ENCODE results near the gene ZNF263. TPM values are rescaled to one million over a fixed set of nuclear protein-coding genes. Genes with fewer than 3 reads are reported as not detected.

The ZNF263 gene
- total RNA-seq, 1 experiment from 2014 or later = 31.4 TPM

DNA sequence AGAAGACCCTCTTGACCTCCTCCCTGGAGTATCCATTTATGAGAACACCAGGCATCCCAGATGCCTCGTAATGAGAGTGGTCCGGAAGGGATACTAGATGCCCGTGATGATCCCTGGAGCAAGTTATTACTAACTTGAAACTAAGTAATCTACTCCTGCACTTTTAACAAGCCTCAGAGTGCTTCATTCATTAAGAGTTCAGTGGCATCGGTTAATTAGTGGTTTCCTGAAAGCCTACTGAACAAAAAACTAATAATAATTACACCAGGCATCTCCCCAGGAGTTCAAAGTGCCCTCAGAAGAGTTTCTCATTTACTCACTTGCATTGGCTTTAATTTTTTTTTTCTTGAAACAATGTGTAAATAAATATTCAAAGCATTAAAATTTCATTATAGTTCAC lies 44.2 kb downstream of the ZNF263 start:
- ATAC-seq = no peak
- Histone ChIP-seq H3K4me3 (replicated peaks in 1 of 2; ENCODE audit: low read depth in 1 of 2, low read length in 2 of 2) (no peak overlapping the region), H4K20me1 (ENCODE audit: insufficient read depth) (no peaks in the 10 kb centered on the region), H3K9me2 (ENCODE audit: insufficient read depth) (no peaks in the 10 kb centered on the region), H3K27ac (ENCODE audit: low read depth, low read length) (no peak overlapping the region), H3K9ac (ENCODE audit: low read length) (no peak overlapping the region), H3K9me3 (ENCODE audit: control insufficient read depth in 1 of 2, insufficient read depth in 1 of 2, low read depth in 1 of 2, low read length in 2 of 2) (no peaks in the 10 kb centered on the region), H3K79me2 (ENCODE audit: insufficient read depth, low read length) (no peaks in the 10 kb centered on the region), H2AFZ (ENCODE audit: low read depth, low read length, poor library complexity, severe bottlenecking) (no peak overlapping the region), H3K27me3 (ENCODE audit: insufficient read depth, low read length) (no peaks in the 10 kb centered on the region), H3K36me3 (ENCODE audit: control insufficient read depth in 1 of 2, insufficient read depth in 2 of 2, low read length in 2 of 2) (no peaks in the 10 kb centered on the region), H3K4me1 (ENCODE audit: control insufficient read depth in 1 of 2, insufficient read depth in 2 of 2, low read length in 2 of 2) (no peaks in the 10 kb centered on the region), H3K4me2 (ENCODE audit: low read length) (no peak overlapping the region)
- no peak for DNase-seq (ENCODE audit: low read depth, low spot score)
- intact Hi-C loops (cut with micrococcal nuclease) = no loop called here
- no peak for TF ChIP-seq YY1 (IDR thresholded peaks at IDR 0.05; ENCODE audit: extremely low read depth, insufficient replicate concordance, low read depth, low read length)
- TF ChIP-seq, protein P1, sequence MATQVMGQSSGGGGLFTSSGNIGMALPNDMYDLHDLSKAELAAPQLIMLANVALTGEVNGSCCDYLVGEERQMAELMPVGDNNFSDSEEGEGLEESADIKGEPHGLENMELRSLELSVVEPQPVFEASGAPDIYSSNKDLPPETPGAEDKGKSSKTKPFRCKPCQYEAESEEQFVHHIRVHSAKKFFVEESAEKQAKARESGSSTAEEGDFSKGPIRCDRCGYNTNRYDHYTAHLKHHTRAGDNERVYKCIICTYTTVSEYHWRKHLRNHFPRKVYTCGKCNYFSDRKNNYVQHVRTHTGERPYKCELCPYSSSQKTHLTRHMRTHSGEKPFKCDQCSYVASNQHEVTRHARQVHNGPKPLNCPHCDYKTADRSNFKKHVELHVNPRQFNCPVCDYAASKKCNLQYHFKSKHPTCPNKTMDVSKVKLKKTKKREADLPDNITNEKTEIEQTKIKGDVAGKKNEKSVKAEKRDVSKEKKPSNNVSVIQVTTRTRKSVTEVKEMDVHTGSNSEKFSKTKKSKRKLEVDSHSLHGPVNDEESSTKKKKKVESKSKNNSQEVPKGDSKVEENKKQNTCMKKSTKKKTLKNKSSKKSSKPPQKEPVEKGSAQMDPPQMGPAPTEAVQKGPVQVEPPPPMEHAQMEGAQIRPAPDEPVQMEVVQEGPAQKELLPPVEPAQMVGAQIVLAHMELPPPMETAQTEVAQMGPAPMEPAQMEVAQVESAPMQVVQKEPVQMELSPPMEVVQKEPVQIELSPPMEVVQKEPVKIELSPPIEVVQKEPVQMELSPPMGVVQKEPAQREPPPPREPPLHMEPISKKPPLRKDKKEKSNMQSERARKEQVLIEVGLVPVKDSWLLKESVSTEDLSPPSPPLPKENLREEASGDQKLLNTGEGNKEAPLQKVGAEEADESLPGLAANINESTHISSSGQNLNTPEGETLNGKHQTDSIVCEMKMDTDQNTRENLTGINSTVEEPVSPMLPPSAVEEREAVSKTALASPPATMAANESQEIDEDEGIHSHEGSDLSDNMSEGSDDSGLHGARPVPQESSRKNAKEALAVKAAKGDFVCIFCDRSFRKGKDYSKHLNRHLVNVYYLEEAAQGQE (IDR thresholded peaks at IDR 0.05; ENCODE audit: low read depth) = no peak
- TF ChIP-seq, protein P2, sequence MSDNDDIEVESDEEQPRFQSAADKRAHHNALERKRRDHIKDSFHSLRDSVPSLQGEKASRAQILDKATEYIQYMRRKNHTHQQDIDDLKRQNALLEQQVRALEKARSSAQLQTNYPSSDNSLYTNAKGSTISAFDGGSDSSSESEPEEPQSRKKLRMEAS (IDR thresholded peaks at IDR 0.05) = no peak
- TF ChIP-seq, protein P3, sequence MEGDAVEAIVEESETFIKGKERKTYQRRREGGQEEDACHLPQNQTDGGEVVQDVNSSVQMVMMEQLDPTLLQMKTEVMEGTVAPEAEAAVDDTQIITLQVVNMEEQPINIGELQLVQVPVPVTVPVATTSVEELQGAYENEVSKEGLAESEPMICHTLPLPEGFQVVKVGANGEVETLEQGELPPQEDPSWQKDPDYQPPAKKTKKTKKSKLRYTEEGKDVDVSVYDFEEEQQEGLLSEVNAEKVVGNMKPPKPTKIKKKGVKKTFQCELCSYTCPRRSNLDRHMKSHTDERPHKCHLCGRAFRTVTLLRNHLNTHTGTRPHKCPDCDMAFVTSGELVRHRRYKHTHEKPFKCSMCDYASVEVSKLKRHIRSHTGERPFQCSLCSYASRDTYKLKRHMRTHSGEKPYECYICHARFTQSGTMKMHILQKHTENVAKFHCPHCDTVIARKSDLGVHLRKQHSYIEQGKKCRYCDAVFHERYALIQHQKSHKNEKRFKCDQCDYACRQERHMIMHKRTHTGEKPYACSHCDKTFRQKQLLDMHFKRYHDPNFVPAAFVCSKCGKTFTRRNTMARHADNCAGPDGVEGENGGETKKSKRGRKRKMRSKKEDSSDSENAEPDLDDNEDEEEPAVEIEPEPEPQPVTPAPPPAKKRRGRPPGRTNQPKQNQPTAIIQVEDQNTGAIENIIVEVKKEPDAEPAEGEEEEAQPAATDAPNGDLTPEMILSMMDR (IDR thresholded peaks at IDR 0.05 in 2 of 3, conservative IDR thresholded peaks at IDR 0.05 in 1 of 3; ENCODE audit: borderline replicate concordance in 1 of 3, insufficient read depth in 1 of 3, low read depth in 2 of 3, low read length in 2 of 3) = no peak
- no peak for TF ChIP-seq RAD21 (IDR thresholded peaks at IDR 0.05; ENCODE audit: low read depth)
- no peak for TF ChIP-seq ELF1 (IDR thresholded peaks at IDR 0.05; ENCODE audit: borderline replicate concordance, low read depth)
- TF ChIP-seq EZH2 (IDR thresholded peaks at IDR 0.05) = no peak
- TF ChIP-seq JUND (IDR thresholded peaks at IDR 0.05) = no peak
- no peak for TF ChIP-seq EGR1 (IDR thresholded peaks at IDR 0.05; ENCODE audit: low read depth)
- TF ChIP-seq, protein P4, sequence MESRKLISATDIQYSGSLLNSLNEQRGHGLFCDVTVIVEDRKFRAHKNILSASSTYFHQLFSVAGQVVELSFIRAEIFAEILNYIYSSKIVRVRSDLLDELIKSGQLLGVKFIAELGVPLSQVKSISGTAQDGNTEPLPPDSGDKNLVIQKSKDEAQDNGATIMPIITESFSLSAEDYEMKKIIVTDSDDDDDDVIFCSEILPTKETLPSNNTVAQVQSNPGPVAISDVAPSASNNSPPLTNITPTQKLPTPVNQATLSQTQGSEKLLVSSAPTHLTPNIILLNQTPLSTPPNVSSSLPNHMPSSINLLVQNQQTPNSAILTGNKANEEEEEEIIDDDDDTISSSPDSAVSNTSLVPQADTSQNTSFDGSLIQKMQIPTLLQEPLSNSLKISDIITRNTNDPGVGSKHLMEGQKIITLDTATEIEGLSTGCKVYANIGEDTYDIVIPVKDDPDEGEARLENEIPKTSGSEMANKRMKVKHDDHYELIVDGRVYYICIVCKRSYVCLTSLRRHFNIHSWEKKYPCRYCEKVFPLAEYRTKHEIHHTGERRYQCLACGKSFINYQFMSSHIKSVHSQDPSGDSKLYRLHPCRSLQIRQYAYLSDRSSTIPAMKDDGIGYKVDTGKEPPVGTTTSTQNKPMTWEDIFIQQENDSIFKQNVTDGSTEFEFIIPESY (IDR thresholded peaks at IDR 0.05; ENCODE audit: extremely low read depth, insufficient replicate concordance, low read length) = no peak
- TF ChIP-seq EZH2phosphoT487 (IDR thresholded peaks at IDR 0.05; ENCODE audit: borderline replicate concordance) = no peak
- no peak for TF ChIP-seq SIN3A (IDR thresholded peaks at IDR 0.05; ENCODE audit: low read depth)
- TF ChIP-seq SP1 (IDR thresholded peaks at IDR 0.05; ENCODE audit: low read depth) = no peak
- no peak for TF ChIP-seq POLR2A (IDR thresholded peaks at IDR 0.05; ENCODE audit: borderline replicate concordance, extremely low read depth, insufficient read depth, insufficient read length)
- TF ChIP-seq SRF (IDR thresholded peaks at IDR 0.05; ENCODE audit: low read depth) = no peak
- TF ChIP-seq POLR2AphosphoS5 (IDR thresholded peaks at IDR 0.05; ENCODE audit: low read depth, low read length) = no peak
- CTCF ChIA-PET = no interaction called here
- POLR2A ChIA-PET = no interaction called here
- RAD21 ChIA-PET (ENCODE audit: low non-redundant PET in 1 of 2, low total read pairs in 2 of 2, uncharacterized antibody in 2 of 2, unreplicated experiment in 2 of 2) = no interaction called here
- BruUV-seq (replicated peaks) = no TSS peak
